Gastrocnemius medialis (tissue), 4 donors: ENCODE measurements around the gene ZFYVE27.

Source experiments
- POLR2A ChIP-seq, 2 donors: fragments of 450-650 bp; IDR thresholded peaks; one replicate each; pipeline ENCODE4 v1.6.1; 2017; ENCODE audit warnings: antibody characterized with exemption in 2 of 2, mild to moderate bottlenecking in 2 of 2, moderate library complexity in 2 of 2
- TF ChIP-seq, protein P1 (sequence below), 5 experiments: fragments of 450-650 bp in 3 of 5; fragments of 200-600 bp in 2 of 5; sonication (generic) in 2 of 5; IDR thresholded peaks in 4 of 5; conservative IDR thresholded peaks in 1 of 5; 1 replicate in 4 of 5; 2 replicates in 1 of 5; pipeline ENCODE4 v1.5.1; 2016 to 2019; ENCODE audit warnings: antibody characterized with exemption in 5 of 5, mild to moderate bottlenecking in 3 of 5, moderate library complexity in 3 of 5

DNA sequence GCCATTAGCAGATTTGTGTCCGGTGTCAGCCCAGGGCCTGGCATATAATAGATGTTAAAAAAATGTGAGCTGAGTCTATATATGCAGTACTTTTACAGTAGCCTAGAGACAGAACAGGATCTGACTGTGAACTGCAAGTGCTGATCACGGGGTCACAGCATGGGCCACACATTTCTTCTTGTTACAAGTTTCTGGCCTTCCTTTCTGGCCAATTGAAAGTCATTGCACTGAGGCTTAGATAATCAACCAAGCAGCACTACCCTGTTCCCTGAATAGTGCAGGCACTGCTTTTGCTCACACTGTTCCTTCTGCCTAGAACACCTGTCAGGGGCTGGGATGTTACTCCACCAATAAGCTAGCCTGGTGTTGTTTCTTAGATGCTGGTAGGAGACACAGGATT lies 28.8 kb upstream of the ZFYVE27 start:
- TF ChIP-seq, protein P1, sequence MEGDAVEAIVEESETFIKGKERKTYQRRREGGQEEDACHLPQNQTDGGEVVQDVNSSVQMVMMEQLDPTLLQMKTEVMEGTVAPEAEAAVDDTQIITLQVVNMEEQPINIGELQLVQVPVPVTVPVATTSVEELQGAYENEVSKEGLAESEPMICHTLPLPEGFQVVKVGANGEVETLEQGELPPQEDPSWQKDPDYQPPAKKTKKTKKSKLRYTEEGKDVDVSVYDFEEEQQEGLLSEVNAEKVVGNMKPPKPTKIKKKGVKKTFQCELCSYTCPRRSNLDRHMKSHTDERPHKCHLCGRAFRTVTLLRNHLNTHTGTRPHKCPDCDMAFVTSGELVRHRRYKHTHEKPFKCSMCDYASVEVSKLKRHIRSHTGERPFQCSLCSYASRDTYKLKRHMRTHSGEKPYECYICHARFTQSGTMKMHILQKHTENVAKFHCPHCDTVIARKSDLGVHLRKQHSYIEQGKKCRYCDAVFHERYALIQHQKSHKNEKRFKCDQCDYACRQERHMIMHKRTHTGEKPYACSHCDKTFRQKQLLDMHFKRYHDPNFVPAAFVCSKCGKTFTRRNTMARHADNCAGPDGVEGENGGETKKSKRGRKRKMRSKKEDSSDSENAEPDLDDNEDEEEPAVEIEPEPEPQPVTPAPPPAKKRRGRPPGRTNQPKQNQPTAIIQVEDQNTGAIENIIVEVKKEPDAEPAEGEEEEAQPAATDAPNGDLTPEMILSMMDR (IDR thresholded peaks at IDR 0.05 in 4 of 5, conservative IDR thresholded peaks at IDR 0.05 in 1 of 5): no peak
- no peak for TF ChIP-seq POLR2A (IDR thresholded peaks at IDR 0.05)
